Panc1 (cell line): Measurements from ENCODE around the gene UBE2Q2. TPM values are rescaled to one million over a fixed set of nuclear protein-coding genes. Genes with fewer than 3 reads are reported as not detected.
"Not testable (repeated sequence)": the region's sequence is repeated elsewhere in the genome, so short reads cannot be mapped to it uniquely, and the experiment has no call there.

Experiments
- ATAC-seq: fragments of 200-7000 bp; cut with Tn5 transposase; 2 replicates; pipeline ENCODE4 v1.9.1; 2020; ENCODE audit warnings: mild to moderate bottlenecking, moderate library complexity
- BruUV-seq: library from RNA; stranded (reverse); fragments of 400-500 nt; replicated peaks from 2 replicates; lab custom pipeline; 2021; lab: Mats Ljungman, UMichigan
- CTCF ChIA-PET: fragments of 300-600 bp; sonication (Branson Sonifier 250); formaldehyde crosslinking; loops from one replicate; lab custom pipeline; 2022; ENCODE audit warnings: antibody characterized with exemption; lab: Charles Lee
- POLR2A ChIA-PET: fragments of 300-600 bp; sonication (Branson Sonifier 250); formaldehyde crosslinking; loops from one replicate; lab custom pipeline; 2022; ENCODE audit warnings: antibody characterized with exemption; lab: Charles Lee
- DNase-seq: peaks from one replicate; pipeline ENCODE4 v3.0.0-alpha.2; 2010; ENCODE audit warnings: low read depth, low spot score
- H3K27ac ChIP-seq: 2 replicates; pipeline ENCODE4 v1.5.1; 2011; ENCODE audit warnings: mild to moderate bottlenecking, low read length, inconsistent platforms
- H3K27me3 ChIP-seq: fragments of 200-500 bp; sonication (Bioruptor generic); 2 replicates; pipeline ENCODE4 v1.6.0; 2014; ENCODE audit warnings: low read length, inconsistent platforms; ENCODE audit not compliant: control insufficient read depth, insufficient read depth
- H3K36me3 ChIP-seq: fragments of 200-500 bp; sonication (Bioruptor generic); 2 replicates; pipeline ENCODE4 v1.5.1; 2014; ENCODE audit warnings: inconsistent platforms, mild to moderate bottlenecking, low read length, moderate library complexity; ENCODE audit not compliant: control insufficient read depth, insufficient read depth
- H3K4me1 ChIP-seq: 2 replicates; pipeline ENCODE4 v1.5.1; 2011; ENCODE audit warnings: inconsistent platforms, mild to moderate bottlenecking, low read length, moderate library complexity; ENCODE audit not compliant: control insufficient read depth, insufficient read depth
- H3K4me3 ChIP-seq, 2 experiments: 2 replicates each; pipeline ENCODE4 v1.5.1; 2011 to 2012; ENCODE audit warnings: low read depth in 2 of 2, low read length in 2 of 2, mild to moderate bottlenecking in 2 of 2, inconsistent platforms in 1 of 2, moderate library complexity in 1 of 2
- H3K9me3 ChIP-seq: fragments of 200-500 bp; sonication (Bioruptor generic); 2 replicates; pipeline ENCODE4 v1.5.1; 2014; ENCODE audit warnings: low read depth, mild to moderate bottlenecking, inconsistent platforms, low read length, moderate library complexity; ENCODE audit not compliant: control insufficient read depth, insufficient read depth
- CTCF ChIP-seq: fragments of 450-650 bp; IDR thresholded peaks from 2 replicates; pipeline ENCODE4 v1.5.1; 2017; ENCODE audit warnings: mild to moderate bottlenecking
- POLR2AphosphoS5 ChIP-seq: IDR thresholded peaks from 2 replicates; pipeline ENCODE4 v1.6.1; 2012; ENCODE audit warnings: mild to moderate bottlenecking, low read depth, low read length, moderate library complexity
- REST ChIP-seq, 2 experiments: IDR thresholded peaks; 2 replicates each; pipeline ENCODE4 v1.6.1; 2011 to 2012; ENCODE audit warnings: low read depth in 2 of 2, control low read depth in 1 of 2, low read length in 1 of 2, mild to moderate bottlenecking in 1 of 2, moderate library complexity in 1 of 2; ENCODE audit not compliant: insufficient read depth in 1 of 2
- SIN3A ChIP-seq: IDR thresholded peaks from 2 replicates; pipeline ENCODE4 v1.6.1; 2012; ENCODE audit warnings: low read depth, mild to moderate bottlenecking, low read length, moderate library complexity, borderline replicate concordance; ENCODE audit not compliant: insufficient read depth
- TCF7L2 ChIP-seq: IDR thresholded peaks from 2 replicates; pipeline ENCODE4 v1.6.1; 2011; ENCODE audit warnings: mild to moderate bottlenecking, low read depth, low read length, inconsistent platforms
- in situ Hi-C: cut with HindIII; loops from 2 replicates; pipeline ENCODE4 v1.10.0; 2016; ENCODE audit warnings: low sequenced_read_pairs, low pct_unique_long_range_greater_than_20kb
- intact Hi-C: fragments of 100-400 bp; cut with micrococcal nuclease; formaldehyde crosslinking; loops from one replicate; pipeline ENCODE4 v1.10.0; 2022; ENCODE audit not compliant: unreplicated experiment
- total RNA-seq: library from RNA; stranded (reverse); gene quantifications from one replicate; pipeline ENCODE4 v1.2.1, GENCODE V29; 2021; ENCODE audit not compliant: unreplicated experiment

UBE2Q2 gene
- total RNA-seq, 1 experiment from 2014 or later = 39.2 TPM

GRCh38 chr15:75864213-75865059, 21.2 kb downstream of the UBE2Q2 start:
- peaks cover 2% of the 10 kb centered on the region; the same call in 1 of the 2 replicates for H3K36me3 ChIP-seq
- CTCF ChIA-PET = no interaction called here

GRCh38 chr15:75866045-75866444, 22.8 kb downstream of the UBE2Q2 start:
- intact Hi-C loops, H3K4me3 ChIP-seq, POLR2A ChIA-PET, DNase-seq, H3K4me1 ChIP-seq, CTCF ChIA-PET, ATAC-seq, H3K27me3 ChIP-seq, H3K36me3 ChIP-seq, H3K27ac ChIP-seq, BruUV-seq, in situ Hi-C loops, H3K9me3 ChIP-seq: not testable (repeated sequence)

More at GRCh38 chr15:75864213-75865059, 21.2 kb downstream of the UBE2Q2 start:
- ATAC-seq (no peak), DNase-seq (no peak)
- Histone ChIP-seq H3K4me3 (no peak overlapping the region), H3K9me3 (no peaks in the 10 kb centered on the region), H3K27me3 (no peaks in the 10 kb centered on the region), H3K27ac (no peak overlapping the region; the same call in 1 of the 2 replicates), H3K4me1 (no peaks in the 10 kb centered on the region)
- no TSS peak for BruUV-seq
- in situ Hi-C loops (no loop called here), intact Hi-C loops (no loop called here)
- POLR2A ChIA-PET = no interaction called here
- TF ChIP-seq POLR2AphosphoS5 (no peak), TCF7L2 (no peak), REST (IDR thresholded peaks at IDR 0.05; ENCODE audit: insufficient read depth in 1 of 2, low read depth in 2 of 2, low read length in 1 of 2) (no peak), SIN3A (no peak), CTCF (no peak)

GRCh38 chr15:75866916-75867315, 23.7 kb downstream of the UBE2Q2 start:
- Histone ChIP-seq H3K9me3 (no peaks in the 10 kb centered on the region), H3K27me3 (no peaks in the 10 kb centered on the region), H3K36me3 (peaks cover 2% of the 10 kb centered on the region; the same call in 1 of the 2 replicates), H3K27ac (no peak overlapping the region), H3K4me1 (no peaks in the 10 kb centered on the region), H3K4me3 (no peak overlapping the region)
- DNase-seq (no peak), ATAC-seq (no peak)
- TF ChIP-seq SIN3A (no peak), TCF7L2 (no peak), REST (IDR thresholded peaks at IDR 0.05; ENCODE audit: insufficient read depth in 1 of 2, low read depth in 2 of 2, low read length in 1 of 2) (no peak), CTCF (no peak), POLR2AphosphoS5 (no peak)
- BruUV-seq = no TSS peak
- ChIA-PET CTCF (no interaction called here), POLR2A (interaction anchor here (0.6 kb wide), 1 partner anchor 26 kb away, joined by 9 read pairs; no protein-coding TSS in a partner anchor)
- in situ Hi-C loops (no loop called here), intact Hi-C loops (no loop called here)
